GM10266 (cell line): ENCODE results near the gene PLA1A.

Experiments
- DNase-seq: peaks from one replicate; pipeline ENCODE4 v3.0.0; 2012; ENCODE audit errors: extremely low spot score
- CTCF ChIP-seq: IDR thresholded peaks from 2 replicates; pipeline ENCODE4 v1.5.1; 2012; ENCODE audit warnings: mild to moderate bottlenecking, low read depth; ENCODE audit not compliant: control insufficient read depth, insufficient read depth; ENCODE audit errors: missing control alignments

Gene PLA1A

DNA sequence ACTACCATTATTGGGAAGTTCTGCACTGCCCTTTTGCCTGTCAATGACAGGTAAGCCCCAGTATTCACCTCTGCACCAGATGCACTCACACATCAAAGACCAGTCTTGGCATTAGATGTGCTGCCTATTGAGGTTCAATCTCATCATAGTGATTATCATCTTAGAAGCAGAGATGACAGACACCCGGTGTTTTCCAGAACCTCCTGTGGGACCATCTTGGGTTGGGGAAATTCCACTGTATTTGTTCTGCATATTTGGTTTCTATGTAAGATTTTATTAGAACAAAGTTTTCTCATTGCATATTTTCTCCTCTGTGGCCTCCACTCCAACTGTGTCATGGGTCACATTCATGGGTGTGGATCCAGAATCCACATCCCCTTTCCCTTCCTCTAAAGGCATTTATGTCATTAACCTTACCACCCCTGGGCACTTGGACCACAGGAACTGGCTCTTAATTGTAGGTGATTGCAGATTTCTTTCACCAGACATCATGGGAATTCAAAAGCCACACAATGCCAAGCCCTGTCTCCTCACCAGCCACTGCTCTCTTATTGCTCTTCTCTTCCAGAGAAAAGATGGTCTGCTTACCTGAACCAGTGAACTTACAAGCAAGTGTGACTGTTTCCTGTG lies 31.2 kb downstream of the PLA1A start:
- TF ChIP-seq CTCF = no peak
- peak; percentile 18 for DNase-seq

DNA sequence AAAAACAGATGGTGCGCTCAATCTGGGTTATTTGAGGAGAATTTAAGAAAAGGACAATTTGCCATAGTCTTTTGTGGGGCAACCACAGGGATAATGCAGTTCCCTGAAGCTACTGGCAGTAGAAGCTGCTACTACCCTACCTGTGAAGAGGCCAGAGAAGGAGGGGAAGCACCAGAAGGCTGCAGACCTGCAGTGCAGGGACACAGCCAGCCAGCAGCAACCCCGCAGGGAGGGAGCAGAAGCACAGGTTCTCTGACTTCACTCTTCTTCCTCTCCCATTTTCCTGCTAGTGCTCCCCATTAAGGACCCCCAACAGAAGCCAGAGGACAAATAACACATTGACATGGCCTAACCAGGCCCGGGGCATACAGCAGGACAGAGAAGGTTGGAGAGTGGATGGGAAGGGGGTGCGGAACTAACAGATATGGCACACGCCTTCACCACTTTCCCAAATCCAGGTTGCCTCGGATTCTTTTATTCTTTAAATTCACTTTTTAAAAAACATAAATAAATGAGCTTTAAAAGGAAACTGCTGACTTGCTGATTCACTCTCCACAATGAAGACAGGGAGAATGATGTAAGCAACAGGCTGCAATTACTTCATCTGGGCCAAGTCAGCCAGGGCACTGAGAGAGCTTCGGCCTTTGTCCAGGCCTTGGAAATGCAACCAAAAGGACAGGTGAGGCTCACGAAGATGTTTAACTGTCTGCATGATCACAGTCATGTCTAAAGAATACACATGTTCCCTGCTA lies 32.6 kb downstream of the PLA1A start:
- DNase-seq = no peak
- TF ChIP-seq CTCF = no peak

- DNase-seq = no peak
- no peak for TF ChIP-seq CTCF
Measured at GRCh38 chr3:119630880-119631329, 33.2 kb downstream of the PLA1A start.

DNA sequence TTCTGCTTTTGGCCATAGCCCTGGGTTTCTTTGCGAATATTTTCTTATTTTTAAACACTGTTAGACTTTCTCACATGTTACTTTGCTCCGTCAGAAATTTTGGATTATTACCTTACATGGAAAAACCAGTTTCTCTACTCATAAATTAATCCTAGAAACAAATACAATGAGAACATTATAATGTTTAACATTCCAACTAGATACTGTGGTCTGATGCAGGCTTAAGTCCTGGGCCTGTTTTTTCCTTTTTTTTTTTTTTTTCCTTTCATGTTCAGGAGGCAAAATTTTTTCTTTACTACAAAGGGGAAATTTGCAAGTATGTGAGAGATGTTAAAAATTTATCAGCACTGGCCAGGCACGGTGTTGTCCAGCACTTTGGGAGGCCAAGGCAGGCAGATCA lies 33.8 kb downstream of the PLA1A start:
- DNase-seq = no peak
- no peak for TF ChIP-seq CTCF

GRCh38 chr3:119632216-119632615 lies 34.5 kb downstream of the PLA1A start:
- no peak for TF ChIP-seq CTCF
- DNase-seq = no peak

GRCh38 chr3:119632829-119633228 lies 35.1 kb downstream of the PLA1A start:
- DNase-seq = no peak
- TF ChIP-seq CTCF = no peak

- DNase-seq = no peak
- TF ChIP-seq CTCF = no peak
Measured at GRCh38 chr3:119635719-119636118, 38.0 kb downstream of the PLA1A start.
